Rectal smooth muscle tissue (tissue), 1 donor: ENCODE results near the gene ENOX2.
"Not testable (repeated sequence)": the region's sequence is repeated elsewhere in the genome, so short reads cannot be mapped to it uniquely, and the experiment has no call there.

Source experiments
- H3K27ac ChIP-seq: one replicate; pipeline ENCODE4 v1.7.0; 2013; ENCODE audit warnings: low read depth, low read length, inconsistent platforms
- H3K27me3 ChIP-seq: one replicate; pipeline ENCODE4 v1.7.0; 2013; ENCODE audit warnings: low read length; ENCODE audit not compliant: control insufficient read depth, insufficient read depth
- H3K36me3 ChIP-seq: one replicate; pipeline ENCODE4 v1.7.0; 2013; ENCODE audit warnings: low read length; ENCODE audit not compliant: control insufficient read depth, insufficient read depth
- H3K4me1 ChIP-seq: one replicate; pipeline ENCODE4 v1.7.0; 2013; ENCODE audit warnings: low read length; ENCODE audit not compliant: control insufficient read depth, insufficient read depth
- H3K4me3 ChIP-seq: one replicate; pipeline ENCODE4 v1.7.0; 2013; ENCODE audit warnings: low read length
- H3K9ac ChIP-seq: one replicate; pipeline ENCODE4 v1.7.0; 2013; ENCODE audit warnings: low read length

ENOX2 gene

DNA sequence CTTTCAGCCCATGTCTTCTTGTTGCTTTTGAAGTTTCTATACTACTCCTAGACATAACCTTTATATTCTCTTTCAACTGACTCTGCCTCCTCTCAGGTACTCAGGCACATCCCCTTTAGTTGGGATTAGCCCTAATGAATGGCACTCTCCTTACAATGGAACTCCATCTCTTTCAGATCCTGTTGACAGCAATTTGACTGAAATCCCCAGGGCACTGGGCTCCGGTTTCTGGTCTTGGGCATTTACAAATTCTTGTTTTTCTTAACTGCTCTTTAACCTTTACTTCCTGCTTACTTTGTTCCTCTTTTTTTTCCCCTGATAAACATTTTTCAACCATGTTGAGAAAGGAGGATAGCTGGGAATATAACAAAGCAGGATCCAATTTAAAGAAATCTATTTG lies 68.9 kb downstream of the ENOX2 start:
- H3K27me3 ChIP-seq = no peaks in the 10 kb centered on the region
- H3K36me3 ChIP-seq = no peaks in the 10 kb centered on the region
- H3K9ac ChIP-seq = no peak overlapping the region
- no peak overlapping the region for H3K4me3 ChIP-seq
- no peak overlapping the region for H3K27ac ChIP-seq
- no peaks in the 10 kb centered on the region for H3K4me1 ChIP-seq

GRCh38 chrX:130831347-130831722 lies 71.7 kb downstream of the ENOX2 start:
- Histone ChIP-seq H3K4me3 (no peak overlapping the region), H3K4me1 (no peaks in the 10 kb centered on the region), H3K27me3 (no peaks in the 10 kb centered on the region), H3K27ac (no peak overlapping the region), H3K9ac (no peak overlapping the region), H3K36me3 (no peaks in the 10 kb centered on the region)

GRCh38 chrX:130830599-130831346 lies 72.2 kb downstream of the ENOX2 start:
- Histone ChIP-seq H3K27me3 (no peaks in the 10 kb centered on the region), H3K9ac (no peak overlapping the region), H3K27ac (no peak overlapping the region), H3K36me3 (no peaks in the 10 kb centered on the region), H3K4me1 (no peaks in the 10 kb centered on the region), H3K4me3 (no peak overlapping the region)

- Histone ChIP-seq H3K4me1 (no peaks in the 10 kb centered on the region), H3K4me3 (no peak overlapping the region), H3K9ac (no peak overlapping the region), H3K36me3 (no peaks in the 10 kb centered on the region), H3K27ac (no peak overlapping the region), H3K27me3 (no peaks in the 10 kb centered on the region)
These were observed 73.2 kb downstream of the ENOX2 start for GRCh38 chrX:130829526-130830515.

GRCh38 chrX:130828641-130829040 lies 74.4 kb downstream of the ENOX2 start:
- no peak overlapping the region for H3K27ac ChIP-seq
- H3K4me3 ChIP-seq = no peak overlapping the region
- no peaks in the 10 kb centered on the region for H3K36me3 ChIP-seq
- H3K9ac ChIP-seq = no peak overlapping the region
- H3K4me1 ChIP-seq = no peaks in the 10 kb centered on the region
- no peaks in the 10 kb centered on the region for H3K27me3 ChIP-seq

DNA sequence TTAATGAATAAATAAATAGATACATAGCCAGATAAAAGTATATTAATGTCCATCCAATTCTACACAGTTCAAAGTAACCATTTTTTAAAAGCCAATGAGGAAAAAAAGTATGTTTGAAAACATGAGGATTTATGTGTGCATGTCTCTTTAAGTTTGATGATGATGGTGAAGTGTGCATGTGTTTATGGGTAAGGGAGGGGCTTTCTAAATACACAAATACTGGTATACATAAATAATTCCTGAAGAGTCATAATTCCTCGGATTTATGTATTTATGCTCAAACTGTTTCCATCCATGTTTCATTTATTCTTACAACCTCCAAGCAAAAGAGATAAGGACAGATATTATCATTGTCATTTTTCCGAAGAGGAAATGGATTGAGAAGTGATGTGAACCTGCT lies 75.4 kb downstream of the ENOX2 start:
- H3K4me3 ChIP-seq = no peak overlapping the region
- H3K27me3 ChIP-seq = no peaks in the 10 kb centered on the region
- H3K27ac ChIP-seq = no peak overlapping the region
- H3K4me1 ChIP-seq = no peaks in the 10 kb centered on the region
- H3K36me3 ChIP-seq = no peaks in the 10 kb centered on the region
- no peak overlapping the region for H3K9ac ChIP-seq

GRCh38 chrX:130826249-130826648 lies 76.8 kb downstream of the ENOX2 start:
- H3K27ac ChIP-seq = no peak overlapping the region
- no peaks in the 10 kb centered on the region for H3K27me3 ChIP-seq
- no peaks in the 10 kb centered on the region for H3K36me3 ChIP-seq
- H3K4me1 ChIP-seq = no peaks in the 10 kb centered on the region
- no peak overlapping the region for H3K9ac ChIP-seq
- no peak overlapping the region for H3K4me3 ChIP-seq

DNA sequence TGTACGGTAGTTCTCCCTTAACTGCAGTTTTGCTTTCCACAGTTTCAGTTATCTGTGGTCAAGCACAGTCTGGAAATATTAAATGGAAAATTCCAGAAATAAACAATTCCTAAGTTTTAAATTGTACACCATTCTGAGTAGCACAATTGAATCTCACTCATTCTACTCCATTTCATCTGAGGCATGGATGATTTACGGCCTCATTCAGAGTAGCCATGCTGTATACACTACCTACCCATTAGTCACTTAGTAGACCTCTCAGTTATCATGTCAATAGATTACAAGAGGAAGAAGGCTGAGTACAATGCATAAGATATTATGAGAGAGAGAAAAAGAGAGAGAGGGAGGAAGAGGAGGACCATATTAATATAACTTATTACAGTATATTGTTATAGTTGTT lies 77.5 kb downstream of the ENOX2 start:
- no peak overlapping the region for H3K27ac ChIP-seq
- no peak overlapping the region for H3K9ac ChIP-seq
- H3K4me1 ChIP-seq = no peaks in the 10 kb centered on the region
- H3K27me3 ChIP-seq = no peaks in the 10 kb centered on the region
- H3K36me3 ChIP-seq = no peaks in the 10 kb centered on the region
- H3K4me3 ChIP-seq = no peak overlapping the region

DNA sequence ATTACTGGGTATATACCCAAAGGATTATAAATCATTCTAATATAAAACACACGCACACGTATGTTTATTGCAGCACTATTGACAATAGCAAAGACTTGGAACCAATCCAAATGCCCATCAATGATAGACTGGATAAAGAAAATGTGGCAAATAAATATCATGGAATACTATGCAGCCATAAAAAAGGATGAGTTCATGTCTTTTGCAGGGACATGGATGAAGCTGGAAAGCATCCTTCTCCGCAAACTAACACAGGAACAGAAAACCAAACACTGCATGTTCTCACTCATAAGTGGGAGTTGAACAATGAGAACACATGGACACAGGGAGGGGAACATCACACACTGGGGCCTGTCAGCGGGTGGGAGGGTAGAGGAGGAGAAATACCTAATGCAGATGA lies 83.6 kb downstream of the ENOX2 start:
- not testable (repeated sequence) for H3K9ac ChIP-seq, H3K27me3 ChIP-seq, H3K36me3 ChIP-seq

DNA sequence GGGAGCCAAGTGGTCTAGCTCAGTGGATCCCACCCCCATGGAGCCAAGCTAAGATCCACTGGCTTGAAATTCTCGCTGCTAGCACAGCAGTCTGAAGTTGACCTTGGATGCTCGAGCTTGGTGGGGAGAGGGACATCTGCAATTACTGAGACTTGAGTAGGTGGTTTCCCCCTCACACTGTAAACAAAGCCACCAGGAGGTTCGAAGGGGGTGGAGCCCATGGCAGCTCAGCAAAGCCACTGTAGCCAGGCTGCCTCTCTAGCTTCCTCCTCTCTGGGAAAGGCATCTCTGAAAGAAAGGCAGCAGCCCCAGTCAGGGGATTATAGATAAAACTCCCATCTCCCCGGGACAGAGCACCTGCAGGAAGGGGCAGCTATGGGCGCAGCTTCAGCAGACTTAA lies 89.1 kb downstream of the ENOX2 start:
- not testable (repeated sequence) for H3K4me1 ChIP-seq, H3K9ac ChIP-seq, H3K36me3 ChIP-seq, H3K27ac ChIP-seq, H3K4me3 ChIP-seq, H3K27me3 ChIP-seq

More for the DNA sequence above, 83.6 kb downstream of the ENOX2 start:
- H3K27ac ChIP-seq, H3K4me1 ChIP-seq, H3K4me3 ChIP-seq: not testable (repeated sequence)

DNA sequence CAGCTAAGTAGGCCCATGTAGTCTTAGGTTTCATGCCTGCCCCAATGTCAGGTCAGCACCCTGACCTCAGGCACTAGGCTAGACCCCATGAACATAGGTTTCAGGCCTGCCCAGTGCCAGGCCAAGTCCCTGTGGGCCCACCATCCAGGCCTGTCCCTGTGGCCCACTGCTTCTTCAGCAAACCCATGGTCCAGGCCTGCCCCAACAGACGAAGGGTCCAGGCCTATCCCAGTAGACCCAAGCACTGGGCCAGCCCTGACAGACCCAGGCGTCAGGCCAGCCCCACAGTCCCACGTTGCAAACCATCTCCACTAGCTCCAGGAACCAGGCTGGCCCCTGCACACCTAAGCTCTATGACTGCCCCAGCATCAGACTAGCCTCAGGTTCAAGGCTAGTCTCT lies 92.4 kb downstream of the ENOX2 start:
- no peaks in the 10 kb centered on the region for H3K4me1 ChIP-seq
- no peaks in the 10 kb centered on the region for H3K36me3 ChIP-seq
- H3K4me3 ChIP-seq = no peak overlapping the region
- no peaks in the 10 kb centered on the region for H3K27me3 ChIP-seq
- no peak overlapping the region for H3K27ac ChIP-seq
- no peak overlapping the region for H3K9ac ChIP-seq

- Histone ChIP-seq H3K4me1 (no peaks in the 10 kb centered on the region), H3K27ac (no peak overlapping the region), H3K36me3 (no peaks in the 10 kb centered on the region), H3K9ac (no peak overlapping the region), H3K4me3 (no peak overlapping the region), H3K27me3 (no peaks in the 10 kb centered on the region)
These were observed 97.1 kb downstream of the ENOX2 start for GRCh38 chrX:130805903-130806302.
